HG02571 (cell line): ENCODE results near the gene ITGB5.

Source experiments
- ATAC-seq: cut with Tn5 transposase; IDR thresholded peaks from one replicate; pipeline ENCODE4 v1.9.1; 2021; ENCODE audit warnings: mild to moderate bottlenecking, moderate library complexity; ENCODE audit not compliant: unreplicated experiment

The ITGB5 gene

GRCh38 chr3:124862006-124862405 lies 25.2 kb downstream of the ITGB5 start:
- no peak for ATAC-seq

GRCh38 chr3:124861041-124861440 lies 26.1 kb downstream of the ITGB5 start:
- no peak for ATAC-seq

- no peak for ATAC-seq
Observed at GRCh38 chr3:124860599-124860998, 26.6 kb downstream of the ITGB5 start.

GRCh38 chr3:124859025-124859424 lies 28.1 kb downstream of the ITGB5 start:
- no peak for ATAC-seq

- no peak for ATAC-seq
Observed at GRCh38 chr3:124858275-124858674, 28.9 kb downstream of the ITGB5 start.

GRCh38 chr3:124856677-124857076 lies 30.5 kb downstream of the ITGB5 start:
- no peak for ATAC-seq

- ATAC-seq = no peak
Observed at GRCh38 chr3:124854009-124854408, 33.2 kb downstream of the ITGB5 start.

- ATAC-seq = no peak
Observed at GRCh38 chr3:124853446-124853845, 33.7 kb downstream of the ITGB5 start.

- no peak for ATAC-seq
Observed at GRCh38 chr3:124851905-124852304, 35.3 kb downstream of the ITGB5 start.

GRCh38 chr3:124851136-124851535 lies 36.0 kb downstream of the ITGB5 start:
- ATAC-seq = no peak

GRCh38 chr3:124850633-124851032 lies 36.5 kb downstream of the ITGB5 start:
- ATAC-seq = no peak

GRCh38 chr3:124850212-124850611 lies 37.0 kb downstream of the ITGB5 start:
- no peak for ATAC-seq

GRCh38 chr3:124848300-124848699 lies 38.9 kb downstream of the ITGB5 start:
- ATAC-seq = no peak

- no peak for ATAC-seq
Observed at GRCh38 chr3:124847863-124848262, 39.3 kb downstream of the ITGB5 start.

- no peak for ATAC-seq
Observed at GRCh38 chr3:124847051-124847450, 40.1 kb downstream of the ITGB5 start.

- no peak for ATAC-seq
Observed at GRCh38 chr3:124846189-124846588, 41.0 kb downstream of the ITGB5 start.

GRCh38 chr3:124845406-124845805 lies 41.8 kb downstream of the ITGB5 start:
- no peak for ATAC-seq

- no peak for ATAC-seq
Observed at GRCh38 chr3:124843506-124844177, 43.5 kb downstream of the ITGB5 start.

GRCh38 chr3:124843047-124843446 lies 44.1 kb downstream of the ITGB5 start:
- no peak for ATAC-seq

GRCh38 chr3:124841517-124841916 lies 45.6 kb downstream of the ITGB5 start:
- no peak for ATAC-seq

GRCh38 chr3:124840331-124840730 lies 46.8 kb downstream of the ITGB5 start:
- no peak for ATAC-seq

GRCh38 chr3:124839896-124840295 lies 47.3 kb downstream of the ITGB5 start:
- ATAC-seq = no peak

- no peak for ATAC-seq
Observed at GRCh38 chr3:124838963-124839362, 48.2 kb downstream of the ITGB5 start.
